Measurements from ENCODE around the gene PTPRM.

Gene PTPRM

DNA sequence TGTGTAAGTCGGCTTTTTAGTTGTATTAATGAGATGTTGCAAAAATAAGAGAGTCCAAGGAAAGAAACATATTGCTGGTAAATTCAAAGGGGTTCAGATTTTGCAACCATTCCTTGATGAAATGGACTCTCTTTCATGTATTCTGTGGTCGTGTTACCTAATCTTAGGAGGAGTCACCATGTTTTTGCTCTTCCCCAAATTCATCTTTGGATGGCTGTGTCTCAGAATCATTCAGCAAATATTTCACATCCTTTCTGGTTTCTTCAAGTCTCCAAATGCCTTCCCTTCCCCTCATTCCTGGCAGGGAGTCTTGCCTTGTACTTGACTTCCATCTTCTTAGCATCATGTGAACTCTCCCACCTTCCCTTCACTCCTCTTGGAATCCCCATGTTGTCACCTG lies 66.1 kb downstream of the PTPRM start:
- Histone ChIP-seq H3K27me3 (replicated peaks; ENCODE audit: insufficient read depth, low read length) (no peaks in the 10 kb centered on the region), H3K79me2 (ENCODE audit: low read length) (no peaks in the 10 kb centered on the region), H3K9ac (ENCODE audit: low read length) (no peak overlapping the region), H3K36me3 (replicated peaks; ENCODE audit: insufficient read depth, low read length) (no peaks in the 10 kb centered on the region), H3F3A (ENCODE audit: insufficient read depth, low read length) (no peaks in the 10 kb centered on the region), H2AFZ (ENCODE audit: low read length) (no peak overlapping the region), H3K4me3 (ENCODE audit: low read length) (no peak overlapping the region), H3K4me2 (ENCODE audit: low read depth, low read length) (no peak overlapping the region), H3K27ac (ENCODE audit: low read length) (no peak overlapping the region), H3K9me3 (replicated peaks; ENCODE audit: insufficient read depth, low read length) (no peaks in the 10 kb centered on the region), H3K4me1 (ENCODE audit: low read length) (no peaks in the 10 kb centered on the region), H4K20me1 (ENCODE audit: insufficient read depth, low read length) (no peaks in the 10 kb centered on the region), H3K9me2 (replicated peaks; ENCODE audit: insufficient read depth, low read length) (no peaks in the 10 kb centered on the region)
- DNase-seq = no peak
- TF ChIP-seq EZH2phosphoT487 (IDR thresholded peaks at IDR 0.05; ENCODE audit: low read length) (no peak), EZH2 (optimal IDR thresholded peaks at IDR 0.05; ENCODE audit: low read depth, low read length) (no peak)
- TF ChIP-seq, protein P1, sequence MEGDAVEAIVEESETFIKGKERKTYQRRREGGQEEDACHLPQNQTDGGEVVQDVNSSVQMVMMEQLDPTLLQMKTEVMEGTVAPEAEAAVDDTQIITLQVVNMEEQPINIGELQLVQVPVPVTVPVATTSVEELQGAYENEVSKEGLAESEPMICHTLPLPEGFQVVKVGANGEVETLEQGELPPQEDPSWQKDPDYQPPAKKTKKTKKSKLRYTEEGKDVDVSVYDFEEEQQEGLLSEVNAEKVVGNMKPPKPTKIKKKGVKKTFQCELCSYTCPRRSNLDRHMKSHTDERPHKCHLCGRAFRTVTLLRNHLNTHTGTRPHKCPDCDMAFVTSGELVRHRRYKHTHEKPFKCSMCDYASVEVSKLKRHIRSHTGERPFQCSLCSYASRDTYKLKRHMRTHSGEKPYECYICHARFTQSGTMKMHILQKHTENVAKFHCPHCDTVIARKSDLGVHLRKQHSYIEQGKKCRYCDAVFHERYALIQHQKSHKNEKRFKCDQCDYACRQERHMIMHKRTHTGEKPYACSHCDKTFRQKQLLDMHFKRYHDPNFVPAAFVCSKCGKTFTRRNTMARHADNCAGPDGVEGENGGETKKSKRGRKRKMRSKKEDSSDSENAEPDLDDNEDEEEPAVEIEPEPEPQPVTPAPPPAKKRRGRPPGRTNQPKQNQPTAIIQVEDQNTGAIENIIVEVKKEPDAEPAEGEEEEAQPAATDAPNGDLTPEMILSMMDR (IDR thresholded peaks at IDR 0.05; ENCODE audit: low read length) = no peak

DNA sequence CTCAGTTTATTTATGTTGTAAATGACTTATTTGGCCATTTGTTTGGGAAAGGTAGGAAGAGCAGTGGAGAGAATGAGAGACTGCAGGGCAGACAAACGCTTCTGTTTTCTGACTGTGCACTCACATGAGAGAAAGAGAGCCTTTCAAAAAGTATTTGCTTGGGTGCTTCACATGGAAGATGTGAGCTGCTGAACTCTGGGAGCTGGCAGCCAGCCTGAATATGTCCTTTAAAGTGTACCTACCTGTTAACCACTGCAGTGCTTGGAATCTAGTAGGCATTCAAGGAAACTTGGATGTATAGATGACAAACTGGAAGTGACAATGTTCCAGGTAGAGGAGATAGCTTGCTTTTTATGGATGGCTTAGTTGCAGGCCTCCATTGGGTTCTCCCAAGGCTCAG lies 68.8 kb downstream of the PTPRM start:
- Histone ChIP-seq H3K27ac (ENCODE audit: low read length) (no peak overlapping the region), H3K9ac (ENCODE audit: low read length) (no peak overlapping the region), H3K27me3 (replicated peaks; ENCODE audit: insufficient read depth, low read length) (no peaks in the 10 kb centered on the region), H2AFZ (ENCODE audit: low read length) (no peak overlapping the region), H3K4me1 (ENCODE audit: low read length) (no peaks in the 10 kb centered on the region), H4K20me1 (ENCODE audit: insufficient read depth, low read length) (no peaks in the 10 kb centered on the region), H3K79me2 (ENCODE audit: low read length) (no peaks in the 10 kb centered on the region), H3K9me3 (replicated peaks; ENCODE audit: insufficient read depth, low read length) (no peaks in the 10 kb centered on the region), H3K4me2 (ENCODE audit: low read depth, low read length) (no peak overlapping the region), H3F3A (ENCODE audit: insufficient read depth, low read length) (no peaks in the 10 kb centered on the region), H3K36me3 (replicated peaks; ENCODE audit: insufficient read depth, low read length) (no peaks in the 10 kb centered on the region), H3K4me3 (ENCODE audit: low read length) (no peak overlapping the region), H3K9me2 (replicated peaks; ENCODE audit: insufficient read depth, low read length) (no peaks in the 10 kb centered on the region)
- no peak for DNase-seq
- TF ChIP-seq EZH2phosphoT487 (IDR thresholded peaks at IDR 0.05; ENCODE audit: low read length) = no peak
- TF ChIP-seq, protein P1 (IDR thresholded peaks at IDR 0.05; ENCODE audit: low read length) = no peak
- no peak for TF ChIP-seq EZH2 (optimal IDR thresholded peaks at IDR 0.05; ENCODE audit: low read depth, low read length)

DNA sequence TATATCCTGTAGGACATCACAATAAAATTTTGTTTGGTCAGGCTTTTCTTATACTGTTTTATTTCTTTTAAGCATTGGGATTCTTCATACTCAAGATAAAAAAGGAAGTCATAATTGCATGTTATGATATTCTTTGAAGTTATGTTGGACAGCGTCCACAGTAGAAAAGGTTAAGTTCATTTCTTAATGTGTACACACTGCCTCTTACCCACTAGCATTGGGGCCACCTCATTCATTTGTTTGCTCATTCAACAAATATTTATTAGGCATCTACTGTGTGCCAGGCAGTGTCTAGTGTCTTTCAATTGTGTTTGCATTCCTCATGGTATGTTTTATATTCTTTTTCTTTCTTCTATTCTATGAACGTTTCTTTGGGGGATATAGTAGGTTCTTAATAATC lies 70.2 kb downstream of the PTPRM start:
- no peaks in the 10 kb centered on the region for H4K20me1 ChIP-seq (ENCODE audit: insufficient read depth, low read length)
- no peaks in the 10 kb centered on the region for H3K4me1 ChIP-seq (ENCODE audit: low read length)
- H3K27me3 ChIP-seq (replicated peaks; ENCODE audit: insufficient read depth, low read length) = no peaks in the 10 kb centered on the region
- H3K27ac ChIP-seq (ENCODE audit: low read length) = no peak overlapping the region
- DNase-seq = no peak
- TF ChIP-seq EZH2 (optimal IDR thresholded peaks at IDR 0.05; ENCODE audit: low read depth, low read length) = no peak
- TF ChIP-seq EZH2phosphoT487 (IDR thresholded peaks at IDR 0.05; ENCODE audit: low read length) = no peak
- TF ChIP-seq, protein P1 (IDR thresholded peaks at IDR 0.05; ENCODE audit: low read length) = no peak
- H3K79me2 ChIP-seq (ENCODE audit: low read length) = no peaks in the 10 kb centered on the region
- H3K4me2 ChIP-seq (ENCODE audit: low read depth, low read length) = no peak overlapping the region
- H3K9me2 ChIP-seq (replicated peaks; ENCODE audit: insufficient read depth, low read length) = no peaks in the 10 kb centered on the region
- no peak overlapping the region for H3K9ac ChIP-seq (ENCODE audit: low read length)
- no peak overlapping the region for H2AFZ ChIP-seq (ENCODE audit: low read length)
- H3K9me3 ChIP-seq (replicated peaks; ENCODE audit: insufficient read depth, low read length) = no peaks in the 10 kb centered on the region
- H3F3A ChIP-seq (ENCODE audit: insufficient read depth, low read length) = no peaks in the 10 kb centered on the region
- H3K4me3 ChIP-seq (ENCODE audit: low read length) = no peak overlapping the region
- H3K36me3 ChIP-seq (replicated peaks; ENCODE audit: insufficient read depth, low read length) = no peaks in the 10 kb centered on the region
